ENCODE measurements around the gene JCAD. TPM values are rescaled to one million over a fixed set of nuclear protein-coding genes. Genes with fewer than 3 reads are reported as not detected.

The JCAD gene
- 8.8 to 9.8 TPM (median 9.1 TPM) in 5 replicates for total RNA-seq (2022; extraction: Qiagen RNA extraction; ENCODE audit: low read depth)

GRCh38 chr10:30059209-30060107 lies at the start of gene JCAD:
Gene JCAD (minus strand): TSS chr10:30059586. CDS start chr10:30047812, 11,774 bp downstream.

Measured in A549 treated with DMSO at 1 μM for 4 hours (cell line).